ENCODE data around the gene TCP1.
"Not testable (repeated sequence)": the region's sequence is repeated elsewhere in the genome, so short reads cannot be mapped to it uniquely, and the experiment has no call there.

DNA sequence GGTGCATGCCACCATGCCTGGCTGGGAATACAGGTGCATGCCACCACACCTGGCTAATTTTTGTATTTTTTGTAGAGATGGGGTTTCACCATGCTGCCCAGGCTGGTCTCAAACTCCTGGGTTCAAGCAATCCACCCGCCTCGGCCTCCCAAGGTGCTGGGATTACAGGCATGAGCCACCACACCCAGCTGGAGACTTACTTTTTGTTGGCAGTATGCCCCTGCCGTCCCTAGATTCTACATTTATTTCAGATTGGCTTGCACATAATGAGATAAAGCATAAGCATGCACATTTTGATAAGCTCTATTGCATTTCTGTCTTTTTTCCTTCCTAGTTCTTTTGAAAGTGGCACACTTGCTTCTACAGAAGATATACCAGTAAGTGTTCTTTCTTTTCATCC lies 27.4 kb upstream of the TCP1 start:
- TF ChIP-seq ZNF549 (CRISPR knock-in tag; IDR thresholded peaks at IDR 0.05); CCAR2 (optimal IDR thresholded peaks at IDR 0.05; ENCODE audit: low read depth, low read length); SP4 (CRISPR knock-in tag; IDR thresholded peaks at IDR 0.05): not testable (repeated sequence)

Data from HepG2 (cell line).